Duodenal mucosa (tissue), 2 donors: ENCODE data around the gene ZCCHC2.
A peak's percentile ranks its signal among the peaks of the same experiment; 100 is the strongest.

Source experiments
- H3K27ac ChIP-seq: one replicate; pipeline ENCODE4 v1.7.0; 2013; ENCODE audit warnings: low read depth, low read length
- H3K27me3 ChIP-seq, 2 donors: one replicate each; pipeline ENCODE4 v1.7.0; 2013; ENCODE audit warnings: low read length in 2 of 2, control low read depth in 1 of 2; ENCODE audit not compliant: insufficient read depth in 2 of 2, control insufficient read depth in 1 of 2
- H3K36me3 ChIP-seq, 2 donors: one replicate each; pipeline ENCODE4 v1.7.0; 2013; ENCODE audit warnings: low read length in 2 of 2, control low read depth in 1 of 2; ENCODE audit not compliant: insufficient read depth in 2 of 2, control insufficient read depth in 1 of 2
- H3K4me1 ChIP-seq, 2 donors: one replicate each; pipeline ENCODE4 v1.7.0; 2013; ENCODE audit warnings: low read length in 2 of 2, control low read depth in 1 of 2; ENCODE audit not compliant: insufficient read depth in 2 of 2, control insufficient read depth in 1 of 2
- H3K4me3 ChIP-seq, 2 donors: one replicate each; pipeline ENCODE4 v1.7.0; 2013; ENCODE audit warnings: low read length in 2 of 2, low read depth in 1 of 2
- H3K9ac ChIP-seq, 2 donors: one replicate each; pipeline ENCODE4 v1.7.0; 2013; ENCODE audit warnings: low read length in 2 of 2, low read depth in 1 of 2
- H3K9me3 ChIP-seq, 2 donors: one replicate each; pipeline ENCODE4 v1.7.0; 2013; ENCODE audit warnings: low read length in 2 of 2, control low read depth in 1 of 2; ENCODE audit not compliant: control insufficient read depth in 1 of 2

ZCCHC2 gene

DNA sequence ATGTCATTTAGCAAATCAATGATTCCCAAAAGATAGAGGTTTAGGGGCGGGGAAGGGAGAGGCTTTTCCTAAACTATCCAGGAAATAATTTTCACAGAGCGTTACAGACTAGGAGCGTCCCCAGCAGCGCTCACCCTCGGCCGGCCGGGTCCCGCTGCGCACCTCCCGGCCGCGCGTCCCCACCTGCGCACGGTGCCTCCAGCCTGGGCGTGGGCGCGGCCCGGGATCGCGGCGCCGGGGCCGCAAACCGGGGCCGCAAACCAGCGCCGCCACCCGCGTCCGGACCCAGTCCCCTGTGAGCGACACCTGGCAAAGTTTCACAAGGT, 684 bp upstream of the ZCCHC2 start:
- H3K9me3 ChIP-seq: no peaks in the 10 kb centered on the region
- H3K9ac ChIP-seq: peak overlapping the region; percentile 81 to 89
- peak overlapping the region; percentile 94 for H3K27ac ChIP-seq
- peak overlapping the region; percentile 83 to 84 for H3K4me3 ChIP-seq
- H3K36me3 ChIP-seq: no peaks in the 10 kb centered on the region
- H3K4me1 ChIP-seq: peaks cover 11% of the 10 kb centered on the region in 2 donors
- no peaks in the 10 kb centered on the region for H3K27me3 ChIP-seq

DNA sequence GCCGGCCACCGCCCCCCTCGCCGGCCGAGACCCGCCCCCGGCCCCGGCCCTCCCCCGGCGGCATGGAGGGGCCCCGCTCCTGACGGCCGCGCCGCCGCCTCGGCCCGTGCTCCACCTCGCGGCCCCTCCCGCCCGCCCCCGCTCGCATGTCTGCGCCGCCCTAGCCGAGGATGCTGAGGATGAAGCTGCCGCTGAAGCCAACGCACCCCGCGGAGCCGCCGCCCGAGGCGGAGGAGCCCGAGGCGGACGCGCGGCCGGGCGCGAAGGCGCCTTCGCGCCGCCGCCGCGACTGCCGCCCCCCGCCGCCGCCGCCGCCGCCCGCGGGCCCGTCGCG, 397 bp downstream of the ZCCHC2 start:
- H3K9ac ChIP-seq: no peak overlapping the region
- H3K4me3 ChIP-seq: peak overlapping the region in 1 of 2 donors; percentile 84
- H3K4me1 ChIP-seq: peaks cover 17 to 20% of the 10 kb centered on the region in 2 donors
- H3K27ac ChIP-seq: peak overlapping the region; percentile 94
- no peaks in the 10 kb centered on the region for H3K27me3 ChIP-seq
- no peaks in the 10 kb centered on the region for H3K9me3 ChIP-seq
- no peaks in the 10 kb centered on the region for H3K36me3 ChIP-seq

DNA sequence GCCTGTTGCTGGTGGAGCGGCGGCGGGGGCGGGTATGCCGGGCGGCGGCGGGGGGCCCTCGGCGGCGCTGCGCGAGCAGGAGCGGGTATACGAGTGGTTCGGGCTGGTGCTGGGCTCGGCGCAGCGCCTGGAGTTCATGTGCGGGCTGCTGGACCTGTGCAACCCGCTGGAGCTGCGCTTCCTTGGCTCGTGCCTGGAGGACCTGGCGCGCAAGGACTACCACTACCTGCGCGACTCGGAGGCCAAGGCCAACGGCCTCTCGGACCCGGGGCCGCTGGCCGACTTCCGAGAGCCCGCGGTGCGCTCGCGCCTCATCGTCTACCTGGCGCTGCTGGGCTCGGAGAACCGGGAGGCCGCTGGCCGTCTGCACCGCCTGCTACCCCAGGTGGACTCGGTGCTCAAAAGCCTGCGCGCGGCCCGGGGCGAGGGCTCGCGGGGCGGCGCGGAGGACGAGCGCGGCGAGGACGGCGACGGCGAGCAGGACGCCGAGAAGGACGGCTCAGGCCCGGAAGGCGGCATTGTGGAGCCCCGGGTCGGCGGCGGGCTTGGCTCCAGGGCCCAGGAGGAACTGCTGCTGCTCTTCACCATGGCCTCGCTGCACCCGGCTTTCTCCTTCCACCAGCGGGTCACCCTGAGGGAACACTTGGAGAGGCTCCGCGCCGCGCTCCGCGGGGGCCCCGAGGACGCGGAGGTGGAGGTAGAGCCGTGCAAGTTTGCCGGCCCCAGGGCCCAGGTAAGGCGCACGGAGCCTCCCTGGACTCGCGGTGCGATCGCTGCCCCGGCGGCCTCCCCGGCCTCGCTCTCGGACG, 1.0 kb downstream of the ZCCHC2 start:
- H3K9ac ChIP-seq: peak overlapping the region; percentile 88 to 91
- no peaks in the 10 kb centered on the region for H3K27me3 ChIP-seq

DNA sequence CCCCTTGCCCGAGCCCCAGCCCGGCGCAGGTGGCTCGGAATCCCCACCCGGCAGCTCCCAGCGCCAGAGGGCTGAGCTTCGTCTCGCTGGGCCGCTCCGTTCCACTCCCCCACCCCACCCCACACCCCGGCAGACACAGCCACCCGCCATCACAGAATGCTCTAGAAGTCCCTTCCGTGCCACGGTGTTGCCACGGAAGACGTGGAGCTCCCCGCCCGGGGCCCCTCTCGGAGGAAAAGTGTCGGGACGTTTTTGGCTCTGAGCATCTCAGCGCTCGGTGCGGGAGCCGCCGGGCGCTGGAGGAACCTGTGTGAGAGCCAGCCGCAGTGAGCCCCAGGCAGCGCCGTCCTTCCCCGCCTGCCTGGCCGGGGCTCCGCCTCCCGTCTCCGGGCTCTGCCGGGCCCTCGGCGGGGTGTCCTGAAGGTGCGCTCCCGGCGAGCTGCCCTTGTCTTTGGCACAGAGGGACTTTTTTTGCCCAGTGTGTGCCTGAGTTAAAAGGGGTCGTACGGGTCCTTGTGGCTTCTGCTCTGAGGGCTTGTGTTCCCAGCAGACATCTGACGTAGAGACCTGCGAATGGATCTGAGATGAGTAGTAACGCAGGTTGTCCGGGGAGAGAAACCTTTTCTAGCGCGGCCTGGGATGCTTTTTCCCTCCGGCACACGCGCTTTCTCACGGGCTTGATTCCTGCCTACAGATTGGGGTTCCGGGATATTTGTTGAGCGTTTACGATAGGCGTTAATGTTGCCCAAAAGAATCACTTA, 1.8 kb downstream of the ZCCHC2 start:
- Histone ChIP-seq H3K4me3 (peak overlapping the region; percentile 86 to 91), H3K36me3 (no peaks in the 10 kb centered on the region), H3K9me3 (no peaks in the 10 kb centered on the region), H3K9ac (peak overlapping the region; percentile 88 to 91), H3K4me1 (peaks cover 23 to 24% of the 10 kb centered on the region in 2 donors), H3K27me3 (no peaks in the 10 kb centered on the region), H3K27ac (peak overlapping the region; percentile 98)

More for the DNA sequence above, 1.0 kb downstream of the ZCCHC2 start:
- peaks cover 17 to 20% of the 10 kb centered on the region in 2 donors for H3K4me1 ChIP-seq
- peak overlapping the region; percentile 98 for H3K27ac ChIP-seq
- H3K36me3 ChIP-seq: no peaks in the 10 kb centered on the region
- peak overlapping the region; percentile 86 to 91 for H3K4me3 ChIP-seq
- no peaks in the 10 kb centered on the region for H3K9me3 ChIP-seq

DNA sequence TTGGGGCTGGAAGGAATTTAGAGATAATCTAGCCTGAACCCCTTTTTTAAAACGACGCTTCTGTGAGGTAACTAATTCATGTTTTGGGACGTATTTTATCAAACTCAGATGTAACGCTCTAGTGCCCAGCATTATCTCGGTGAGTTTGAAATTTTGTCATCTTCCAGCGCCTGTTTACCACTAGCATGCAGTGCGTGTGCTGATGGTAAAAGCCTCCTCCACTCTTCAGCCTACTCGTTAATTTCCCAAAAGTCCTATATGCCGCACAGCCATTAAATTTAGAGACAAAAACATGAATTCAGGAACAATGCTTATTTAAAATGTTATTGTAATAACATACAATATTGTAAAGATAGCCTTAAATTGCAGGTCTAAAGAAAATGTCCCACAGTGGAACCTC, 2.8 kb downstream of the ZCCHC2 start:
- Histone ChIP-seq H3K27me3 (no peaks in the 10 kb centered on the region), H3K9ac (peak overlapping the region; percentile 88 to 91), H3K36me3 (no peaks in the 10 kb centered on the region), H3K27ac (no peak overlapping the region), H3K9me3 (no peaks in the 10 kb centered on the region), H3K4me3 (peak overlapping the region; percentile 86 to 91), H3K4me1 (peaks cover 23 to 25% of the 10 kb centered on the region in 2 donors)

DNA sequence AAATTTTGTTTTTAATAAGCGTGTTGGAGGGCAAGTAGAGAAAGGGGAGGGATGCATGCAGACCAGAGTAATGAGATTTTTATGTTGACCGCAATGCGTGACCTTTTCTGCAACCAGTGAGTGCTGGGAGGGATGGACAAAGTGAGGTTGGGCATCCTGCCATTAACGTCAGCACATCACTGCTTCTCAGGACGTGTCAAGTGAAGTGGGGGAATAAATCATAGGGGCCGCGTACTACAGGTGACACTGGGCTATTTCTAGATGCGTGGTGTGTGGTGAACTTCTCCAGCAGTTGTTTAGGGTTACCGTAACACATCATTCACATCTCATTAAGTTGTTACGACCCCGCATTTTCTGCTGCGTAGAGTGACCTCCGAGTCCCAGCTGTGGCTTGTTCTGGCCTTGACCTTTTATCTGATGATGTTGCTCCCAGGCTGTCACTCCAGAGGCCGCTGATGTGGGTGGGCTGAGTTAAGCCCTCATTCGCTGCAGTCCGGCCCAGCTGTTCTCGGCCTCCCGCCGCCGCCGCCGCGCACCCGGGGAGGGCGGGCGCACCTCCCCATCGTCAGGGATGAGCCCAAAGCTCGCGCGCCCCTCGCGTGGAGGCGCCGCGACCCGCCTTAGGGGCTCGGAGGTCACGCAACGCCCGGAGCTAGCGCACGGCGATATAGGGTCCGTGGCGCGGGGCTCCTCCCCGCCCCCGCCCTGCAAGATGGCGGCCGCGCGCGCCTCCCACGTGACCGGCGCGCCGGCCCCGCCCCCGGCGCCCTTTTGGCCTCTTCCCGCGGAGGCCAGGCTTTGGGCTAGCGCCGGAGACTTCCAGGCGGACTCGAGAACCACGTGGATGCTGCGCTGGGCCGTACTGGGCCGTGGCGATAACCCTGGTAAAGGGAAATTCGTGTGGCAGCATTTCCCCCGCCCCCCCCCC, 3.5 kb downstream of the ZCCHC2 start:
- no peaks in the 10 kb centered on the region for H3K27me3 ChIP-seq
- peaks cover 27 to 28% of the 10 kb centered on the region in 2 donors for H3K4me1 ChIP-seq
- H3K9me3 ChIP-seq: no peaks in the 10 kb centered on the region
- H3K27ac ChIP-seq: peak overlapping the region; percentile 94
- peak overlapping the region; percentile 86 to 91 for H3K4me3 ChIP-seq
- peak overlapping the region; percentile 88 to 91 for H3K9ac ChIP-seq
- H3K36me3 ChIP-seq: no peaks in the 10 kb centered on the region

DNA sequence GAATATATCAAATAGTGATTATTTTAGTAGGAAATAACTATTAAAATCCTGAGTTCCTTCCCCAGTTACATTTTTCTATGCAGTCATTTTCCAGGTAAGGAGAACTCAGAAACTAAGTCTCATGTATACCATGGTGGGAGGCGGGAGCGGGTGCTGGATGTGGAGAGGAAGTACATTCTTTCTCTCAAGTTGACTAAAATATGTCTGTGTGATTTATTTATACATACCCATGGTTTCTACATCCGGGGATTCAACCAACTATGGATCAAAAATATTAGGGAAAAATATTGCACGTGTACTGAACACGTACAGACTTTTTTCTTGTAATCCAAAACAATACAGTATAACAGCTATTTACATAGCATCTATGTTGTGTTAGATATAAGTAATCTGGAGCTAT, 6.8 kb downstream of the ZCCHC2 start:
- Histone ChIP-seq H3K9ac (no peak overlapping the region), H3K4me3 (no peak overlapping the region), H3K27ac (no peak overlapping the region), H3K4me1 (peaks cover 25 to 29% of the 10 kb centered on the region in 2 donors), H3K9me3 (no peaks in the 10 kb centered on the region), H3K36me3 (no peaks in the 10 kb centered on the region), H3K27me3 (no peaks in the 10 kb centered on the region)

DNA sequence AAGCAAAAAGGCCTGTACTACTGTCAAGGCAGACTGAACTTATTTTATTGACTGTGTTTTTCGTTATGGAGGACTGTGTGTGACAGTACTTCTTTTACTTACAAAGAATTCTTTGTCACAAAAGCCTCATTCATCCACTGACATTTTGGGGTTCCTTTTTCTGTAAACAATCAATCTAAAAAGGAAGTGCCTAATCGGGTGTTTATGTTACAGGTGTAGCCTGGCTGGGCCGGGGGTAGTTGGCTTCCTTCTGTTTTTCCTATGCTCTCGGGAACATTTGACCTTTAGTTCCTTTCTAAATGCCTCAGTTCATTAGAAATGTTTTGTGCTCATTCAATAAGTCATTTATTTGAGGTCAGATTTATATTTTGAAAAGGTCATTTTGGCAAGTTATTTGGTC, 8.3 kb downstream of the ZCCHC2 start:
- Histone ChIP-seq H3K4me3 (no peak overlapping the region), H3K36me3 (no peaks in the 10 kb centered on the region), H3K27me3 (no peaks in the 10 kb centered on the region), H3K4me1 (peaks cover 19 to 36% of the 10 kb centered on the region in 2 donors), H3K9me3 (no peaks in the 10 kb centered on the region), H3K9ac (no peak overlapping the region), H3K27ac (no peak overlapping the region)

DNA sequence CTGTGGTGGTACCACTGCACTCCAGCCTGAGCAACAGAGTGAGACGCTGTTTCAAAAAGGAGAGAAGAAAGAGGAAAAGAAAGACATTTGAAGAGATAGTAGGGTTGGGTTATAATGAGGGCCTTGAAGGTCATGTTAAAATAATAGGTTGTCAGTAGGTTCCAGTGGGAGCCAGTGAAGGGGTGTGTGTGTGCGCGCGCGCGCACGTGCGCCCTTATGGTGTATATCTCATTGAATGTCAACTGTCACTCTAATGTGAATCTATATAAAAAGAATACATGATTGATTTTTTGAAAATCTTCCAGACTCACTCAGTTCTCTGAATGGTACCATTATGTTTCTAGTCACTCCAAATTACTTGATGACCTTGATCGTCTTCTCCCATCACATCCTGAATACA, 9.1 kb downstream of the ZCCHC2 start:
- Histone ChIP-seq H3K27ac (no peak overlapping the region), H3K27me3 (no peaks in the 10 kb centered on the region), H3K9ac (no peak overlapping the region), H3K4me3 (no peak overlapping the region), H3K36me3 (no peaks in the 10 kb centered on the region), H3K9me3 (no peaks in the 10 kb centered on the region), H3K4me1 (peaks cover 19 to 42% of the 10 kb centered on the region in 2 donors)
